Neural cell (in vitro differentiated cells): ENCODE data around the gene ERRFI1. TPM values are rescaled to one million over a fixed set of nuclear protein-coding genes. Genes with fewer than 3 reads are reported as not detected.

Experiments
- H2AFZ ChIP-seq: fragments of 200-600, 300-800 bp; sonication (generic), shearing (Covaris generic); 2 replicates; pipeline ENCODE4 v1.6.0; 2014; ENCODE audit warnings: low read depth, mild to moderate bottlenecking, antibody characterized with exemption, low read length, moderate library complexity
- H3F3A ChIP-seq: fragments of 200-600 bp; shearing (Covaris generic); 2 replicates; pipeline ENCODE4 v1.6.1; 2016; ENCODE audit warnings: mild to moderate bottlenecking, moderate library complexity, mixed read lengths, antibody characterized with exemption, low read length; ENCODE audit not compliant: insufficient read depth, poor library complexity, severe bottlenecking
- H3K27ac ChIP-seq: fragments of 200-600, 300-800 bp; sonication (generic), shearing (Covaris generic); 2 replicates; pipeline ENCODE4 v1.5.1; 2014; ENCODE audit warnings: mild to moderate bottlenecking, low read length, moderate library complexity
- H3K27me3 ChIP-seq: fragments of 300-800, 200-600 bp; sonication (generic), shearing (Covaris generic); 2 replicates; pipeline ENCODE4 v1.6.0; 2014; ENCODE audit warnings: mild to moderate bottlenecking, low read depth, low read length, moderate library complexity; ENCODE audit not compliant: insufficient read depth
- H3K36me3 ChIP-seq: fragments of 300-800, 200-600 bp; sonication (generic), shearing (Covaris generic); 2 replicates; pipeline ENCODE4 v1.5.1; 2014; ENCODE audit warnings: mild to moderate bottlenecking, antibody characterized with exemption, low read length, moderate library complexity; ENCODE audit not compliant: insufficient read depth
- H3K4me2 ChIP-seq: fragments of 300-800, 200-600 bp; sonication (generic), shearing (Covaris generic); 2 replicates; pipeline ENCODE4 v1.6.0; 2014; ENCODE audit warnings: mild to moderate bottlenecking, low read length
- H3K4me3 ChIP-seq: fragments of 300-800, 200-600 bp; sonication (generic), shearing (Covaris generic); 2 replicates; pipeline ENCODE4 v1.5.1; 2014; ENCODE audit warnings: mild to moderate bottlenecking, low read length, moderate library complexity
- H3K79me2 ChIP-seq: fragments of 200-600 bp; shearing (Covaris generic); replicated peaks from 2 replicates; pipeline ENCODE4 v1.6.0; 2014; ENCODE audit warnings: mild to moderate bottlenecking, low read length, moderate library complexity; ENCODE audit not compliant: insufficient read depth
- H3K9ac ChIP-seq: fragments of 300-800, 200-600 bp; sonication (generic), shearing (Covaris generic); 2 replicates; pipeline ENCODE4 v1.6.1; 2016; ENCODE audit warnings: mild to moderate bottlenecking, low read length, mixed read lengths
- H3K9me2 ChIP-seq: fragments of 200-600 bp; shearing (Covaris generic); 2 replicates; pipeline ENCODE4 v1.6.1; 2016; ENCODE audit warnings: mild to moderate bottlenecking, low read length, mixed read lengths; ENCODE audit not compliant: insufficient read depth
- H3K9me3 ChIP-seq: fragments of 200-600, 300-800 bp; sonication (generic), shearing (Covaris generic); 2 replicates; pipeline ENCODE4 v1.6.1; 2016; ENCODE audit warnings: mild to moderate bottlenecking, mixed run types, low read length, moderate library complexity, mixed read lengths
- H4K20me1 ChIP-seq: fragments of 200-600 bp; shearing (Covaris generic); 2 replicates; pipeline ENCODE4 v1.6.1; 2016; ENCODE audit warnings: mild to moderate bottlenecking, mixed run types; ENCODE audit not compliant: insufficient read depth
- CTCF ChIP-seq: fragments of 450-650 bp; IDR thresholded peaks from 2 replicates; pipeline ENCODE4 v1.5.1; 2014; ENCODE audit warnings: antibody characterized with exemption, mild to moderate bottlenecking, moderate library complexity; ENCODE audit not compliant: poor library complexity, severe bottlenecking
- EP300 ChIP-seq: fragments of 450-650 bp; conservative IDR thresholded peaks from 2 replicates; pipeline ENCODE4 v1.6.1; 2014; ENCODE audit warnings: antibody characterized with exemption, mild to moderate bottlenecking, moderate library complexity; ENCODE audit not compliant: poor library complexity, severe bottlenecking
- EZH2 ChIP-seq: fragments of 200-600, 300-800 bp; shearing (Covaris generic), sonication (generic); IDR thresholded peaks from 2 replicates; pipeline ENCODE4 v1.6.1; 2014; ENCODE audit warnings: antibody characterized with exemption, low read length, borderline replicate concordance, mild to moderate bottlenecking; ENCODE audit not compliant: insufficient read depth, poor library complexity, severe bottlenecking
- MXI1 ChIP-seq: fragments of 450-650 bp; conservative IDR thresholded peaks from 2 replicates; pipeline ENCODE4 v1.6.1; 2014; ENCODE audit warnings: antibody characterized with exemption, mild to moderate bottlenecking; ENCODE audit not compliant: poor library complexity, severe bottlenecking
- POLR2AphosphoS5 ChIP-seq: IDR thresholded peaks from 2 replicates; pipeline ENCODE4 v1.6.1; 2012
- RAD21 ChIP-seq: fragments of 450-650 bp; conservative IDR thresholded peaks from 2 replicates; pipeline ENCODE4 v1.6.1; 2014; ENCODE audit warnings: antibody characterized with exemption, mild to moderate bottlenecking, moderate library complexity
- REST ChIP-seq: IDR thresholded peaks from 2 replicates; pipeline ENCODE4 v1.6.1; 2012; ENCODE audit warnings: borderline replicate concordance
- SMC3 ChIP-seq: fragments of 450-650 bp; conservative IDR thresholded peaks from 2 replicates; pipeline ENCODE4 v1.6.1; 2014; ENCODE audit warnings: antibody characterized with exemption, mild to moderate bottlenecking, moderate library complexity; ENCODE audit not compliant: poor library complexity
- TAF1 ChIP-seq: IDR thresholded peaks from 2 replicates; pipeline ENCODE4 v1.6.1; 2012; ENCODE audit warnings: low read depth
- polyA plus RNA-seq: library from polyadenylated mRNA; depleted of rRNA; stranded (reverse); fragments of >200 nt; gene quantifications from 2 replicates; pipeline ENCODE4 v1.2.3, GENCODE V29; 2014

Gene ERRFI1
- polyA plus RNA-seq, 1 donor from 2014 or later, result 72.9 TPM

- no peaks in the 10 kb centered on the region for H3K9me3 ChIP-seq
- no peak overlapping the region for H3K27ac ChIP-seq
- no peaks in the 10 kb centered on the region for H3K36me3 ChIP-seq
- H3K79me2 ChIP-seq, result no peaks in the 10 kb centered on the region
- H4K20me1 ChIP-seq, result no peaks in the 10 kb centered on the region
- no peak overlapping the region for H3K4me3 ChIP-seq
- no peak overlapping the region for H3K4me2 ChIP-seq
- no peaks in the 10 kb centered on the region for H3F3A ChIP-seq
- H3K9me2 ChIP-seq, result no peaks in the 10 kb centered on the region
- TF ChIP-seq EP300 (no peak), MXI1 (no peak), SMC3 (no peak), POLR2AphosphoS5 (no peak)
- H3K9ac ChIP-seq, result no peak overlapping the region
- H3K27me3 ChIP-seq, result no peaks in the 10 kb centered on the region
- H2AFZ ChIP-seq, result no peak overlapping the region
Observed at GRCh38 chr1:7992885-7993284, 33.2 kb downstream of the ERRFI1 start.

- Histone ChIP-seq H3K9me2 (no peaks in the 10 kb centered on the region), H3K27me3 (no peaks in the 10 kb centered on the region), H3F3A (no peaks in the 10 kb centered on the region), H3K79me2 (no peaks in the 10 kb centered on the region), H3K9me3 (no peaks in the 10 kb centered on the region), H4K20me1 (no peaks in the 10 kb centered on the region), H3K4me2 (no peak overlapping the region), H3K27ac (no peak overlapping the region), H2AFZ (no peak overlapping the region), H3K36me3 (no peaks in the 10 kb centered on the region), H3K4me3 (no peak overlapping the region), H3K9ac (no peak overlapping the region)
- TF ChIP-seq CTCF, result no peak
- no peak for TF ChIP-seq MXI1
- TF ChIP-seq TAF1, result no peak
Observed at GRCh38 chr1:7991504-7992440, 34.3 kb downstream of the ERRFI1 start.

- H3K4me3 ChIP-seq, result no peak overlapping the region
- H3K27ac ChIP-seq, result no peak overlapping the region
- H3F3A ChIP-seq, result no peaks in the 10 kb centered on the region
Observed at GRCh38 chr1:7989762-7990428, 36.2 kb downstream of the ERRFI1 start.

More at GRCh38 chr1:7989762-7990428, 36.2 kb downstream of the ERRFI1 start:
- no peaks in the 10 kb centered on the region for H3K36me3 ChIP-seq
- no peak overlapping the region for H2AFZ ChIP-seq
- H3K27me3 ChIP-seq, result no peaks in the 10 kb centered on the region
- no peak overlapping the region for H3K9ac ChIP-seq
- H3K79me2 ChIP-seq, result no peaks in the 10 kb centered on the region
- no peaks in the 10 kb centered on the region for H3K9me2 ChIP-seq
- no peaks in the 10 kb centered on the region for H3K9me3 ChIP-seq
- no peaks in the 10 kb centered on the region for H4K20me1 ChIP-seq
- H3K4me2 ChIP-seq, result no peak overlapping the region
- TF ChIP-seq CTCF, result no peak
- TF ChIP-seq POLR2AphosphoS5, result no peak
- TF ChIP-seq REST, result no peak
- no peak for TF ChIP-seq TAF1
- no peak for TF ChIP-seq MXI1
- no peak for TF ChIP-seq EP300
- no peak for TF ChIP-seq SMC3
- no peak for TF ChIP-seq RAD21
- TF ChIP-seq EZH2, result no peak
